ENCODE measurements around the gene SLC66A2.

DNA sequence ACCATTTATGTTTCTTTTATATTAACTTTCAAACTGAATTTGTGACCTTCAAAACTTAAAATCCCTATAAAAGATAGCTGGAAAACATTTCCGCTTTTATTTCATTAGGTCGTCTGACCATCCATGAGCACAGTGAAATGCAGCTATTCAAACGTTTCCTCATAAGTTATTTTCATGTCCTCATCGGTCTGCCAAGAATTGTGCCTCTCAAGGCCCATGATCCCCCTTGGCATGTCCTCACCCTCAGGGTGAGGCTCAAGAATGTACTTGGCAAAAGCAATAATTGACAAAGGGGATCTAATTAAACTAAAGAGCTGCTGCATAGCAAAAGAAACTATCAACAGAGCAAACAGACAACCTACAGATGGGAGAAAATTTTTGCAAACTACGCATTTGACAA lies 12.4 kb downstream of the SLC66A2 start:
- TF ChIP-seq, protein P1, sequence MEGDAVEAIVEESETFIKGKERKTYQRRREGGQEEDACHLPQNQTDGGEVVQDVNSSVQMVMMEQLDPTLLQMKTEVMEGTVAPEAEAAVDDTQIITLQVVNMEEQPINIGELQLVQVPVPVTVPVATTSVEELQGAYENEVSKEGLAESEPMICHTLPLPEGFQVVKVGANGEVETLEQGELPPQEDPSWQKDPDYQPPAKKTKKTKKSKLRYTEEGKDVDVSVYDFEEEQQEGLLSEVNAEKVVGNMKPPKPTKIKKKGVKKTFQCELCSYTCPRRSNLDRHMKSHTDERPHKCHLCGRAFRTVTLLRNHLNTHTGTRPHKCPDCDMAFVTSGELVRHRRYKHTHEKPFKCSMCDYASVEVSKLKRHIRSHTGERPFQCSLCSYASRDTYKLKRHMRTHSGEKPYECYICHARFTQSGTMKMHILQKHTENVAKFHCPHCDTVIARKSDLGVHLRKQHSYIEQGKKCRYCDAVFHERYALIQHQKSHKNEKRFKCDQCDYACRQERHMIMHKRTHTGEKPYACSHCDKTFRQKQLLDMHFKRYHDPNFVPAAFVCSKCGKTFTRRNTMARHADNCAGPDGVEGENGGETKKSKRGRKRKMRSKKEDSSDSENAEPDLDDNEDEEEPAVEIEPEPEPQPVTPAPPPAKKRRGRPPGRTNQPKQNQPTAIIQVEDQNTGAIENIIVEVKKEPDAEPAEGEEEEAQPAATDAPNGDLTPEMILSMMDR (IDR thresholded peaks at IDR 0.05) = no peak
- no peak for TF ChIP-seq POLR2A (IDR thresholded peaks at IDR 0.05)
- TF ChIP-seq EP300 (IDR thresholded peaks at IDR 0.05) = no peak
- no peak for TF ChIP-seq POLR2AphosphoS5 (IDR thresholded peaks at IDR 0.05)

Data from sigmoid colon (tissue), 4 donors.